ENCODE data around the gene SIRT1.

DNA sequence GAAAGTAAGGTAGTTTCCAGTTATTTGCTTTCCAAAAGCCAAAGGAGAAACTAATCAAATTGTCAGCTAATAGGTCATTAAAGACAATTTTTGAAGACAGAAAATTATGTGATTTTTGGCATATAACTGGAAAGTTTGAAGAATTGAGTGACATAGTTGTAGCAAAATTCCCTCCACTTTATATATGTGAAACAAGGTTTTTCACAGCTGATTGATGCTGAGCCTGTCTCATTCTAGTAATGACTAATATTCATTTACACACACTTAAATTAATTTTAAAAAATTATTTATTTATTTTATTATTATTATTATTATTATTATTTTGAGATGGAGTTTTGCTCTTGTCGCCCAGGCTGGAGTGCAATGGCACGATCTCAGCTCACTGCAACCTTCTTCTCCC, 16.3 kb upstream of the SIRT1 start:
- TF ChIP-seq, protein P1, sequence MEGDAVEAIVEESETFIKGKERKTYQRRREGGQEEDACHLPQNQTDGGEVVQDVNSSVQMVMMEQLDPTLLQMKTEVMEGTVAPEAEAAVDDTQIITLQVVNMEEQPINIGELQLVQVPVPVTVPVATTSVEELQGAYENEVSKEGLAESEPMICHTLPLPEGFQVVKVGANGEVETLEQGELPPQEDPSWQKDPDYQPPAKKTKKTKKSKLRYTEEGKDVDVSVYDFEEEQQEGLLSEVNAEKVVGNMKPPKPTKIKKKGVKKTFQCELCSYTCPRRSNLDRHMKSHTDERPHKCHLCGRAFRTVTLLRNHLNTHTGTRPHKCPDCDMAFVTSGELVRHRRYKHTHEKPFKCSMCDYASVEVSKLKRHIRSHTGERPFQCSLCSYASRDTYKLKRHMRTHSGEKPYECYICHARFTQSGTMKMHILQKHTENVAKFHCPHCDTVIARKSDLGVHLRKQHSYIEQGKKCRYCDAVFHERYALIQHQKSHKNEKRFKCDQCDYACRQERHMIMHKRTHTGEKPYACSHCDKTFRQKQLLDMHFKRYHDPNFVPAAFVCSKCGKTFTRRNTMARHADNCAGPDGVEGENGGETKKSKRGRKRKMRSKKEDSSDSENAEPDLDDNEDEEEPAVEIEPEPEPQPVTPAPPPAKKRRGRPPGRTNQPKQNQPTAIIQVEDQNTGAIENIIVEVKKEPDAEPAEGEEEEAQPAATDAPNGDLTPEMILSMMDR (conservative IDR thresholded peaks at IDR 0.05 in 1 of 2, IDR thresholded peaks at IDR 0.05 in 1 of 2; ENCODE audit: low read depth in 1 of 2, low read length in 2 of 2): no peak
- no peak for TF ChIP-seq EZH2 (IDR thresholded peaks at IDR 0.05; ENCODE audit: low read length, missing control alignments)

Measured in fibroblast of lung (primary cell).